ENCODE data around the gene SORCS1.

- TF ChIP-seq EZH2phosphoT487 (IDR thresholded peaks at IDR 0.05; ENCODE audit: insufficient read depth, low read depth) (no peak), EZH2 (IDR thresholded peaks at IDR 0.05; ENCODE audit: insufficient read depth, poor library complexity, severe bottlenecking) (no peak)
These were observed 587.2 kb downstream of the SORCS1 start for GRCh38 chr10:106577266-106577665.

Measured in GM23248 (cell line).